K562 (cell line): ENCODE data around the gene MAGIX. TPM values are rescaled to one million over a fixed set of nuclear protein-coding genes. Genes with fewer than 3 reads are reported as not detected.
A peak's percentile ranks its signal among the peaks of the same experiment; 100 is the strongest.

ENCODE experiments used
- ATAC-seq: fragments of 200-7000 bp; cut with Tn5 transposase; 3 replicates; pipeline ENCODE4 v1.9.1; 2020; ENCODE audit warnings: moderate library complexity
- BruUV-seq: library from RNA; stranded (reverse); fragments of 400-500 nt; replicated peaks from 2 replicates; lab custom pipeline; 2021; lab: Mats Ljungman, UMichigan
- CTCF ChIA-PET: fragments of 300-600 bp; formaldehyde crosslinking; extraction: SDS; loops from one replicate; lab custom pipeline; 2021; ENCODE audit warnings: low intra/inter-chr PET ratio; lab: Yijun Ruan, JAX
- POLR2A ChIA-PET: fragments of 300-600, 350-650 bp; sonication (Branson Sonifier 250); formaldehyde crosslinking; extraction: SDS; loops from one replicate; lab custom pipeline; 2021; ENCODE audit warnings: antibody characterized with exemption, inconsistent platforms; lab: Yijun Ruan, JAX
- DNase-seq, 4 experiments: peaks; one replicate each; pipeline versions ENCODE4 v3.0.0 to v3.0.0-alpha.2; 2011 to 2018; ENCODE audit warnings: low spot score in 3 of 4, mixed read lengths in 3 of 4; ENCODE audit errors: extremely low read depth in 1 of 4
- FAIRE-seq: peaks from 2 replicates; lab custom pipeline; 2011; peaks lifted over from hg19 to GRCh38; lab: Jason Lieb, UNC
- H2AFZ ChIP-seq: 2 replicates; pipeline ENCODE4 v1.6.0; 2011; ENCODE audit warnings: low read depth, low read length, control low read depth, inconsistent platforms
- H3K27ac ChIP-seq: fragments of 200-600 bp; 3 replicates; pipeline ENCODE4 v1.8.0; 2011; ENCODE audit warnings: low read depth, mild to moderate bottlenecking, control low read depth, inconsistent platforms, low read length, moderate library complexity, mixed read lengths; ENCODE audit errors: extremely low read depth
- H3K27me3 ChIP-seq, 2 experiments: fragments of 300-600 bp in 1 of 2; 2 replicates in 1 of 2; 3 replicates in 1 of 2; pipeline versions ENCODE4 v1.6.0 to v1.8.0; 2011; ENCODE audit warnings: inconsistent platforms in 2 of 2, low read length in 2 of 2, mild to moderate bottlenecking in 1 of 2, mixed read lengths in 1 of 2, moderate library complexity in 1 of 2; ENCODE audit not compliant: control insufficient read depth in 2 of 2, insufficient read depth in 2 of 2
- H3K36me3 ChIP-seq: fragments of 300-600 bp; 3 replicates; pipeline ENCODE4 v1.8.0; 2011; ENCODE audit warnings: mild to moderate bottlenecking, low read length, inconsistent platforms; ENCODE audit not compliant: control insufficient read depth, insufficient read depth
- H3K4me1 ChIP-seq, 2 experiments: fragments of 200-600 bp in 1 of 2; replicated peaks in 1 of 2; 2 replicates in 1 of 2; 3 replicates in 1 of 2; pipeline versions ENCODE4 v1.5.1 to v1.8.0; 2011; ENCODE audit warnings: inconsistent platforms in 2 of 2, low read length in 2 of 2, mild to moderate bottlenecking in 1 of 2, mixed read lengths in 1 of 2, moderate library complexity in 1 of 2; ENCODE audit not compliant: control insufficient read depth in 2 of 2, insufficient read depth in 2 of 2
- H3K4me2 ChIP-seq: 2 replicates; pipeline ENCODE4 v1.6.1; 2011; ENCODE audit warnings: low read length, control low read depth, inconsistent platforms, mixed read lengths; ENCODE audit not compliant: insufficient read depth
- H3K4me3 ChIP-seq: fragments of 200-600 bp; sonication (generic), shearing (Covaris generic); 2 replicates; pipeline ENCODE4 v1.5.1; 2016; ENCODE audit warnings: control low read depth, inconsistent platforms
- H3K79me2 ChIP-seq: fragments of 200-600 bp; 3 replicates; pipeline ENCODE4 v1.8.0; 2011; ENCODE audit warnings: low read length, inconsistent platforms; ENCODE audit not compliant: control insufficient read depth, insufficient read depth
- H3K9ac ChIP-seq, 2 experiments: 2 replicates each; pipeline versions ENCODE4 v1.6.0 to v1.6.1; 2011; ENCODE audit warnings: low read depth in 2 of 2, low read length in 2 of 2, control low read depth in 1 of 2, inconsistent platforms in 1 of 2, mild to moderate bottlenecking in 1 of 2, mixed read lengths in 1 of 2; ENCODE audit not compliant: insufficient read depth in 1 of 2
- H3K9me1 ChIP-seq: one replicate; pipeline ENCODE4 v1.6.0; 2011; ENCODE audit warnings: inconsistent platforms, mild to moderate bottlenecking, low read length, moderate library complexity; ENCODE audit not compliant: control insufficient read depth, insufficient read depth
- H3K9me3 ChIP-seq: replicated peaks from 2 replicates; pipeline ENCODE4 v1.5.1; 2011; ENCODE audit warnings: low read depth, low read length, inconsistent platforms; ENCODE audit not compliant: control insufficient read depth, insufficient read depth
- H4K20me1 ChIP-seq: replicated peaks from 2 replicates; pipeline ENCODE4 v1.6.1; 2011; ENCODE audit warnings: low read length, inconsistent platforms, mixed read lengths; ENCODE audit not compliant: control insufficient read depth, insufficient read depth
- BACH1 ChIP-seq: fragments of 200-800 bp; sonication (Bioruptor generic); IDR thresholded peaks from 2 replicates; pipeline ENCODE4 v1.6.1; 2016; ENCODE audit warnings: missing genetic modification characterization, missing compliant biosample characterization
- CBFA2T3 ChIP-seq: fragments of 450-650 bp; IDR thresholded peaks from 2 replicates; pipeline ENCODE4 v1.6.1; 2017
- E2F3 ChIP-seq: fragments of 250-450 bp; sonication (Bioruptor Pico); IDR thresholded peaks from 2 replicates; pipeline ENCODE4 v1.4.0; 2020; ENCODE audit warnings: mild to moderate bottlenecking
- KHSRP ChIP-seq: fragments of 450-650 bp; IDR thresholded peaks from 2 replicates; pipeline ENCODE4 v1.6.1; 2017
- MED1 ChIP-seq: sonication (generic); formaldehyde crosslinking; IDR thresholded peaks from 2 replicates; pipeline ENCODE4 v1.8.1; 2023; ENCODE audit warnings: missing genetic modification reagents, borderline replicate concordance
- MIER1 ChIP-seq: fragments of 450-650 bp; IDR thresholded peaks from 2 replicates; pipeline ENCODE4 v1.6.1; 2016; ENCODE audit warnings: antibody characterized with exemption, mild to moderate bottlenecking, low read depth
- THAP12 ChIP-seq: fragments of 250-450 bp; sonication (Bioruptor Pico); IDR thresholded peaks from 2 replicates; pipeline ENCODE4 v1.9.0; 2021; ENCODE audit warnings: mild to moderate bottlenecking, inconsistent platforms
- WGBS: fragments of 100-300 bp; shearing (Covaris generic); methylation state at CpG from one replicate; pipeline ENCODE4 v1.1.6; 2016; ENCODE audit warnings: low coverage, mixed read lengths; ENCODE audit not compliant: insufficient coverage; ENCODE audit errors: missing lambda C conversion rate; 5-methylcytosine and 5-hydroxymethylcytosine counted together
- in situ Hi-C: fragments of 300-500 bp; cut with MboI; formaldehyde crosslinking; loops from 4 replicates; pipeline ENCODE4 v1.15.0; 2018; ENCODE audit warnings: inconsistent platforms, mixed read lengths
- intact Hi-C: fragments of 100-400 bp; cut with micrococcal nuclease; formaldehyde crosslinking; loops from 2 replicates; pipeline ENCODE4 v1.14.2; 2022
- polyA plus RNA-seq, 8 experiments: library from polyadenylated mRNA; depleted of rRNA in 4 of 8; stranded (reverse) in 5 of 8; unstranded in 3 of 8; fragments of >200 nt; fragmentation: Nextera tagmentation in 2 of 8; fragmentation: Illumina TruSeq in 1 of 8; extraction: Ambion mirVana in 2 of 8; extraction: Trizol in 1 of 8; gene quantifications; 2 replicates each; pipeline versions ENCODE4 v1.2.1 to v1.2.3, GENCODE V29; 2011 to 2014; ENCODE audit warnings: inconsistent platforms in 1 of 8, missing spikeins in 1 of 8
- total RNA-seq, 7 experiments: library from RNA; depleted of rRNA in 6 of 7; stranded (reverse); fragments of >200 nt in 6 of 7; fragmentation: Illumina TruSeq in 2 of 7; extraction: Trizol in 2 of 7; gene quantifications; 2 replicates each; pipeline versions ENCODE4 v1.2.1 to v1.2.3, GENCODE V29; 2011 to 2021; ENCODE audit warnings: low replicate concordance in 1 of 7
- TF ChIP-seq, protein P1 (sequence below): fragments of 450-650 bp; IDR thresholded peaks from 2 replicates; pipeline ENCODE4 v1.6.1; 2016; ENCODE audit warnings: antibody characterized with exemption

Gene MAGIX
- total and polyA plus RNA-seq, 9 of the 15 experiments (the other 6 are each of a cell fraction or from before 2014, with no cell fraction given): 0.08 to 3.5 (median 0.47) TPM

DNA sequence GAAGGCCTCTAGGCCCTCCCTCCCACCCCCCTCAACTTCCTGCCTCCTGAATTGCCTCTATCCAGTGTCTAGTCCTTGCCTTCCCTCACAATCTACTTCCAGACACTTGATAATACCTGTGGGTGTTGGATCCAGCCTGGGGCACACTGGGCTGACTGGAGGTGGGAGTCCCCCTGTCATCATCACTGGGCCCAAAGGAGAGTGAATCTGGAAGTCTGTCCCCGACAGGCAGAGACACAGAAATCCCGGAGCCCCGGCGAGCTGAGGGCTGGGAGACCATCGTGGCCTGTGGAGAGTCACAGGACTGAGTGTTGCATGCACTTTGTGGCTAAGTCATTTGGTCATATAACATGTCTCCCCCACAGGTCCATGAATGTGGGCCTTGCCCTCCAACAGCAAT is 45.8 kb downstream of the MAGIX start:
- DNase-seq (no peak), FAIRE-seq (no peak), ATAC-seq (no peak)
- in situ Hi-C loops: no loop called here
- WGBS: 63% methylated on average over 5 of the region's 5 CpGs
- intact Hi-C loops: no loop called here
- no peaks in the 10 kb centered on the region for H3K9me1 ChIP-seq
- H3K4me1 ChIP-seq: peaks cover 0 to 11% of the 10 kb centered on the region in 2 experiments; a peak in 3 of 5 replicates
- POLR2A ChIA-PET: interaction anchor here (0.6 kb wide), 1 partner anchor 713 kb away, joined by 4 read pairs; no protein-coding TSS in a partner anchor
- H3K27ac ChIP-seq: no peak overlapping the region
- no peak overlapping the region for H3K4me2 ChIP-seq
- TF ChIP-seq MIER1 (no peak), KHSRP (no peak), MED1 (CRISPR knock-in tag) (no peak), THAP12 (CRISPR knock-in tag) (no peak), CBFA2T3 (no peak), E2F3 (CRISPR knock-in tag) (no peak), BACH1 (no peak)
- TF ChIP-seq, protein P1, sequence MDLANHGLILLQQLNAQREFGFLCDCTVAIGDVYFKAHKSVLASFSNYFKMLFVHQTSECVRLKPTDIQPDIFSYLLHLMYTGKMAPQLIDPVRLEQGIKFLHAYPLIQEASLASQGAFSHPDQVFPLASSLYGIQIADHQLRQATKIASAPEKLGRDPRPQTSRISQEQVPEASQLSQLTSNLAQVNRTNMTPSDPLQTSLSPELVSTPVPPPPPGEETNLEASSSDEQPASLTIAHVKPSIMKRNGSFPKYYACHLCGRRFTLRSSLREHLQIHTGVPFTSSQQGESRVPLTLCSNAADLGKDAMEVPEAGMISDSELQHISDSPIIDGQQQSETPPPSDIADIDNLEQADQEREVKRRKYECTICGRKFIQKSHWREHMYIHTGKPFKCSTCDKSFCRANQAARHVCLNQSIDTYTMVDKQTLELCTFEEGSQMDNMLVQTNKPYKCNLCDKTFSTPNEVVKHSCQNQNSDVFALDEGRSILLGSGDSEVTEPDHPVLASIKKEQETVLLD: no peak
- H3K36me3 ChIP-seq: no peaks in the 10 kb centered on the region
- no peaks in the 10 kb centered on the region for H4K20me1 ChIP-seq
- H2AFZ ChIP-seq: no peak overlapping the region
- 0 out of 4 replicates have a peak overlapping the region, but pooled peaks of 1 of the 2 experiments have one; percentile 8 for H3K9ac ChIP-seq
- CTCF ChIA-PET: interaction anchor here (0.7 kb wide), 1 partner anchor 383 kb away, joined by 6 read pairs; no protein-coding TSS in a partner anchor
- no peaks in the 10 kb centered on the region for H3K27me3 ChIP-seq
- no TSS peak for BruUV-seq
- no peaks in the 10 kb centered on the region for H3K9me3 ChIP-seq
- no peak overlapping the region for H3K4me3 ChIP-seq
- H3K79me2 ChIP-seq: no peaks in the 10 kb centered on the region
